ENCODE data around the gene MICAL2. TPM values are rescaled to one million over a fixed set of nuclear protein-coding genes. Genes with fewer than 3 reads are reported as not detected.

MICAL2 gene
- total RNA-seq, 4 donors from 2014 or later, result 195 to 499 (median 259) TPM

GRCh38 chr11:12165237-12165875, 55.0 kb downstream of the MICAL2 start:
- H3K27me3 ChIP-seq, result no peaks in the 10 kb centered on the region
- no peak for DNase-seq (ENCODE audit: extremely low spot score)
- WGBS, result 70% methylated on average over 8 of the region's 8 CpGs
- TF ChIP-seq POLR2AphosphoS5 (IDR thresholded peaks at IDR 0.05) (peak in 1 of 2 donors; percentile 4), CTCF (IDR thresholded peaks at IDR 0.05) (no peak)
- no peak overlapping the region for H3K4me3 ChIP-seq
- intact Hi-C loops (cut with DNase I), result loop anchor here (10.0 kb wide), 1 partner anchor 69 kb away; no protein-coding TSS in a partner anchor
- H3K36me3 ChIP-seq, result peaks cover 0 to 18% (median 9%) of the 10 kb centered on the region in 4 donors
- peak overlapping the region; percentile 87 to 91 (median 90) for H3K27ac ChIP-seq (replicated peaks in 1 of 4)
- H3K9me3 ChIP-seq, result no peaks in the 10 kb centered on the region
- H3K4me1 ChIP-seq, result peaks cover 72 to 95% (median 84%) of the 10 kb centered on the region in 4 donors

GRCh38 chr11:12166299-12167060, 56.1 kb downstream of the MICAL2 start:
- Histone ChIP-seq H3K27ac (replicated peaks in 1 of 4) (peak overlapping the region; percentile 87 to 91 (median 90)), H3K4me1 (peaks cover 74 to 95% (median 84%) of the 10 kb centered on the region in 4 donors), H3K9me3 (no peaks in the 10 kb centered on the region), H3K4me3 (no peak overlapping the region), H3K36me3 (peaks cover 0 to 18% (median 9%) of the 10 kb centered on the region in 4 donors), H3K27me3 (no peaks in the 10 kb centered on the region)
- intact Hi-C loops (cut with DNase I), result loop anchor here (10.0 kb wide), 1 partner anchor 68 kb away; no protein-coding TSS in a partner anchor
- 96% methylated on average over 5 of the region's 5 CpGs for WGBS
- DNase-seq (ENCODE audit: extremely low spot score), result no peak
- TF ChIP-seq POLR2A (IDR thresholded peaks at IDR 0.05; ENCODE audit: low read depth), result no peak
- TF ChIP-seq CTCF (IDR thresholded peaks at IDR 0.05), result no peak
- TF ChIP-seq EP300 (IDR thresholded peaks at IDR 0.05), result no peak
- TF ChIP-seq POLR2AphosphoS5 (IDR thresholded peaks at IDR 0.05), result no peak

GRCh38 chr11:12167061-12168000, 56.9 kb downstream of the MICAL2 start:
- 83% methylated on average over 14 of the region's 16 CpGs for WGBS
- no peak overlapping the region for H3K4me3 ChIP-seq
- TF ChIP-seq POLR2A (IDR thresholded peaks at IDR 0.05; ENCODE audit: low read depth), result no peak
- no peak for TF ChIP-seq POLR2AphosphoS5 (IDR thresholded peaks at IDR 0.05)
- no peak for TF ChIP-seq EP300 (IDR thresholded peaks at IDR 0.05)
- no peak for TF ChIP-seq CTCF (IDR thresholded peaks at IDR 0.05)
- no peaks in the 10 kb centered on the region for H3K27me3 ChIP-seq
- H3K4me1 ChIP-seq, result peaks cover 66 to 90% (median 77%) of the 10 kb centered on the region in 4 donors
- peaks cover 0 to 14% (median 5%) of the 10 kb centered on the region in 4 donors for H3K36me3 ChIP-seq
- no peak for DNase-seq (ENCODE audit: extremely low spot score)
- intact Hi-C loops (cut with DNase I), result loop anchor here (10.0 kb wide), 1 partner anchor 67 kb away; no protein-coding TSS in a partner anchor
- H3K9me3 ChIP-seq, result no peaks in the 10 kb centered on the region
- peak overlapping the region; percentile 87 to 91 (median 90) for H3K27ac ChIP-seq (replicated peaks in 1 of 4)

GRCh38 chr11:12168114-12168513, 57.7 kb downstream of the MICAL2 start:
- intact Hi-C loops (cut with DNase I), result loop anchor here (10.0 kb wide), 1 partner anchor 67 kb away; no protein-coding TSS in a partner anchor
- Histone ChIP-seq H3K4me1 (peaks cover 60 to 87% (median 76%) of the 10 kb centered on the region in 4 donors), H3K27me3 (no peaks in the 10 kb centered on the region), H3K9me3 (no peaks in the 10 kb centered on the region), H3K27ac (replicated peaks in 1 of 4) (peak overlapping the region in 3 of 4 donors; percentile 87 to 91 (median 90)), H3K4me3 (no peak overlapping the region), H3K36me3 (peaks cover 0 to 6% (median 0%) of the 10 kb centered on the region in 4 donors)
- DNase-seq (ENCODE audit: extremely low spot score), result no peak
- TF ChIP-seq POLR2AphosphoS5 (IDR thresholded peaks at IDR 0.05), result no peak
- no peak for TF ChIP-seq EP300 (IDR thresholded peaks at IDR 0.05)
- TF ChIP-seq CTCF (IDR thresholded peaks at IDR 0.05), result no peak
- TF ChIP-seq POLR2A (IDR thresholded peaks at IDR 0.05; ENCODE audit: low read depth), result no peak
- 94% methylated on average over 3 of the region's 3 CpGs for WGBS

All from esophagus muscularis mucosa (tissue), 4 donors.